IMR-90 (cell line): ENCODE measurements around the gene HASPIN.

Source experiments
- POLR2A ChIP-seq: IDR thresholded peaks from 2 replicates; pipeline ENCODE4 v1.6.1; 2012; ENCODE audit warnings: mild to moderate bottlenecking, low read depth, low read length
- SMC3 ChIP-seq: fragments of 150-350 bp; IDR thresholded peaks from 2 replicates; pipeline ENCODE4 v1.6.1; 2016; ENCODE audit warnings: low read depth, mild to moderate bottlenecking, antibody characterized with exemption, low read length, moderate library complexity
- TF ChIP-seq, protein P1 (sequence below): conservative IDR thresholded peaks from 2 replicates; pipeline ENCODE4 v1.5.1; 2012; ENCODE audit warnings: mild to moderate bottlenecking, low read depth, low read length, improper control_type of control experiment

DNA sequence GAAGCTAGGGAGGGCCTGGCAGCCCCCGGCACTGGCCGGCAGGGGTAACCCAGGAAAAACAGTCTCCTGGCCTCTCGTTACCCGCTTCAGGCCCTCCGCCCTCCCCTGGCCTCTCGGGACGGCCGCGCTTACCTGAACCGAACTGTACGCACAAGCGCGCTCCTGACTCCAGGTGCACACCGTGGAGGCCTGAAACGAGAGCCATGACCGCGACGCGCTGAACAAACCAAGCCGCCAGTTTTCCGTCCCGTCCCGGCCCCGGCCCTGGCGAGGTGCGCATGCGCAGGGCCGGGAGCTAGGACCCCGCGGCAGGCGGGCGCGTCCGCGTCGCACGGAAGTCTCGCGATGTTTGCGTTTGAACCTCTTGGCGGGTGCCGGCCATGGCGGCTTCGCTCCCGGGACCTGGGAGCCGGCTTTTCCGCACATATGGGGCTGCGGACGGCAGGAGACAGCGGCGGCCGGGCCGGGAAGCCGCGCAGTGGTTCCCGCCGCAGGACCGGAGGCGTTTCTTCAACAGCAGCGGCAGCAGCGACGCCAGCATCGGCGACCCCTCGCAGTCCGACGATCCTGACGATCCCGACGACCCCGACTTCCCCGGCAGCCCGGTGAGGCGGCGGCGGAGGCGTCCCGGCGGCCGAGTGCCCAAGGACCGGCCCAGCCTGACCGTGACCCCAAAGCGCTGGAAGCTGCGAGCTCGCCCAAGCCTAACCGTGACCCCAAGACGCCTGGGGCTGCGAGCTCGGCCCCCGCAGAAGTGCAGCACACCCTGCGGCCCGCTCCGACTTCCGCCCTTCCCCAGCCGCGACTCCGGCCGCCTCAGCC lies at the start of gene HASPIN:
- TF ChIP-seq POLR2A (no peak; the same call in 1 of the 2 replicates), SMC3 (no peak)
- TF ChIP-seq, protein P1, sequence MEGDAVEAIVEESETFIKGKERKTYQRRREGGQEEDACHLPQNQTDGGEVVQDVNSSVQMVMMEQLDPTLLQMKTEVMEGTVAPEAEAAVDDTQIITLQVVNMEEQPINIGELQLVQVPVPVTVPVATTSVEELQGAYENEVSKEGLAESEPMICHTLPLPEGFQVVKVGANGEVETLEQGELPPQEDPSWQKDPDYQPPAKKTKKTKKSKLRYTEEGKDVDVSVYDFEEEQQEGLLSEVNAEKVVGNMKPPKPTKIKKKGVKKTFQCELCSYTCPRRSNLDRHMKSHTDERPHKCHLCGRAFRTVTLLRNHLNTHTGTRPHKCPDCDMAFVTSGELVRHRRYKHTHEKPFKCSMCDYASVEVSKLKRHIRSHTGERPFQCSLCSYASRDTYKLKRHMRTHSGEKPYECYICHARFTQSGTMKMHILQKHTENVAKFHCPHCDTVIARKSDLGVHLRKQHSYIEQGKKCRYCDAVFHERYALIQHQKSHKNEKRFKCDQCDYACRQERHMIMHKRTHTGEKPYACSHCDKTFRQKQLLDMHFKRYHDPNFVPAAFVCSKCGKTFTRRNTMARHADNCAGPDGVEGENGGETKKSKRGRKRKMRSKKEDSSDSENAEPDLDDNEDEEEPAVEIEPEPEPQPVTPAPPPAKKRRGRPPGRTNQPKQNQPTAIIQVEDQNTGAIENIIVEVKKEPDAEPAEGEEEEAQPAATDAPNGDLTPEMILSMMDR, result peak; percentile 19; the same call in 1 of the 2 replicates
